GM23338 (cell line): ENCODE measurements around the gene MTCL3.
"Not testable (repeated sequence)": the region's sequence is repeated elsewhere in the genome, so short reads cannot be mapped to it uniquely, and the experiment has no call there.

Experiments used
- CTCF ChIP-seq, 2 experiments: fragments of 200-600 bp in 1 of 2; sonication (generic) in 1 of 2; conservative IDR thresholded peaks; 2 replicates each; pipeline versions ENCODE4 v1.5.1 to v1.6.1; 2016 to 2017; ENCODE audit warnings: antibody characterized with exemption in 2 of 2, low read depth in 2 of 2, mild to moderate bottlenecking in 2 of 2, moderate library complexity in 1 of 2
- JUNB ChIP-seq: IDR thresholded peaks from one replicate; pipeline ENCODE4 v1.6.1; 2016; ENCODE audit warnings: antibody characterized with exemption; ENCODE audit not compliant: unreplicated experiment
- POLR2AphosphoS5 ChIP-seq: IDR thresholded peaks from 2 replicates; pipeline ENCODE4 v1.6.1; 2016; ENCODE audit warnings: antibody characterized with exemption, low read depth

GRCh38 chr6:127428562-127428961 is 90.6 kb downstream of the MTCL3 start:
- not testable (repeated sequence) for TF ChIP-seq POLR2AphosphoS5; CTCF (conservative IDR thresholded peaks at IDR 0.05; ENCODE audit: low read depth in 2 of 2); JUNB
